ENCODE data around the gene TMSB10.
"Not testable (repeated sequence)": the region's sequence is repeated elsewhere in the genome, so short reads cannot be mapped to it uniquely, and the experiment has no call there.

Gene TMSB10

DNA sequence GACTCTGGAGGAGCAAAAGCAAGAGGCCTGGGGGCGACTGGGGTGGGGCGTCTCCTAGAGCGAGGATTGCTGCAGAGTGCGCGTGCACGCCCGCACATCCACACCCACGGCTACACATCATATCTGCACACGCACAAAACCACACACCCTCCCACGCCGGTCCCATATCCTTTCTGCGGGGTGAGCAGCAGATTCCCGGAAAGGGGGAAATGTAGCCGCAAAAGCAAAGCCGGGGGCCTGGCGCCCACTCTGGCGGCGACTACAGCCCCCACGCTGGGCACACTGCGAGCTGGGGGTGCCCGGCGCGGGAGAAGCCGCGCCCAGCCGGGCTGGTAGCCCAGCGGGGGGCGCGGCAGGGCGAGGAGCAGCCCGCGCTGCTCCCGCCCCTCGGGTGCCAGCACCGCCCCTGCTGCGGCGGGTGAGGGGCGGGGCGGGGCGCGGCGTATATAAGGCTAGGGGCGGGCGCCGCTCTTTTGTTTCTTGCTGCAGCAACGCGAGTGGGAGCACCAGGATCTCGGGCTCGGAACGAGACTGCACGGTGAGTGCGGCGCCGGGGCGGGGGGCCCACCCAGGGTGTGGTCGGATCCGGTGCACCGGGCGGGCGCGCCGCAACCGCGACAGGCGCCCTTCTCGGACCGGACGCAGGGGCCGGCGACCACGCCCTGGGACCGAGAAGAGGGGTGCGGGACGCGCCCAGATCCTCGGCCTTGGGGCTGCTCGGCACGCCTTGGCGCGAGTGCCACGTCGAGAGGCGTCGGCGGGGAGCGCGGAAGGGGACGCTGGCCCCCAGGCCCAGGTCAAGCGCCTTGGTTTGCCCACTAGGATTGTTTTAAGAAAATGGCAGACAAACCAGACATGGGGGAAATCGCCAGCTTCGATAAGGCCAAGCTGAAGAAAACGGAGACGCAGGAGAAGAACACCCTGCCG lies at the start of gene TMSB10:
Gene TMSB10 (plus strand): TSS at position 476 of the 927 bp plus-strand sequence.
- DNase-seq, result peak; percentile 72 to 86 (median 81)

GRCh38 chr2:84855731-84856130 lies 49.7 kb upstream of the TMSB10 start:
- no peak for DNase-seq

GRCh38 chr2:84856787-84857186 lies 48.7 kb upstream of the TMSB10 start:
- no peak for DNase-seq

DNA sequence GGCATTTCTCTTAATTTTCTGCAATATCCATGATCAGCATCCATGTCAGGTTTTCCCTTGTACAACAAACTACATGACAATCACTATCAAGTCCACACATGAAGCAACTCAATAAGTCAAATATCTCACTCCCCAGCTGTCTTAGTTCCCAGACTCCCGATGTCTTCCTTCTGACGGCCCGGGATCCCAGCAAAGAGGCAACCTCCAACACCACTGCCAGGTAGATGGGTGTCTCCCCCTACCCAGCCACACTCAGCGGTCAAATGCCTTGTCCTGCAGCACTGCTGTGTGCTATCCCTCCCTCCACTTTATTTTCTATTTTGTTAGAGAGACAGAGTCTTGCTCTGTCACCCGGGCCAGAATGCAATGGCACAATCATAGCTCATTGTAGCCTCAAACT lies 47.9 kb upstream of the TMSB10 start:
- DNase-seq, result no peak

GRCh38 chr2:84858123-84858522 lies 47.3 kb upstream of the TMSB10 start:
- no peak for DNase-seq

GRCh38 chr2:84858937-84859336 lies 46.5 kb upstream of the TMSB10 start:
- no peak for DNase-seq

GRCh38 chr2:84861539-84861938 lies 43.9 kb upstream of the TMSB10 start:
- no peak for DNase-seq

DNA sequence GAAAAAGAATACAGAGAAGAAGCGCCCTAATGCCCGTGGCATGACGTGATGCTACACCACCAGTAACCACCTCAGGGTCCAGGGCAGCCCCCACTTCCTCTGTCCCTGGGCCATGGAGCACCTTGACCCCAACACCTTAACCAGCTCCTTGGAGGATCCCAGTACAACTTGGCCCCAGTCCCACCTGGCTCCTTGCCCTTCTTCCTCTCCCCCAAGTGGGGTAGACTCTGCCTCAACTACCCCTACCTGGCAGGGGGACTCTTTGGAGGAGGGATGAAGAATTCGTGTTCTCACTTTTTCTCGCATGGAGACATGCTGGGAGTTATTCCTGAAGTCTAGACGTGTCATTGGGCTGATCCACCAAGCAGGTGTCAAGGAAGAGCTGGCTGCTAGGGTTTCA lies 43.5 kb upstream of the TMSB10 start:
- no peak for DNase-seq

DNA sequence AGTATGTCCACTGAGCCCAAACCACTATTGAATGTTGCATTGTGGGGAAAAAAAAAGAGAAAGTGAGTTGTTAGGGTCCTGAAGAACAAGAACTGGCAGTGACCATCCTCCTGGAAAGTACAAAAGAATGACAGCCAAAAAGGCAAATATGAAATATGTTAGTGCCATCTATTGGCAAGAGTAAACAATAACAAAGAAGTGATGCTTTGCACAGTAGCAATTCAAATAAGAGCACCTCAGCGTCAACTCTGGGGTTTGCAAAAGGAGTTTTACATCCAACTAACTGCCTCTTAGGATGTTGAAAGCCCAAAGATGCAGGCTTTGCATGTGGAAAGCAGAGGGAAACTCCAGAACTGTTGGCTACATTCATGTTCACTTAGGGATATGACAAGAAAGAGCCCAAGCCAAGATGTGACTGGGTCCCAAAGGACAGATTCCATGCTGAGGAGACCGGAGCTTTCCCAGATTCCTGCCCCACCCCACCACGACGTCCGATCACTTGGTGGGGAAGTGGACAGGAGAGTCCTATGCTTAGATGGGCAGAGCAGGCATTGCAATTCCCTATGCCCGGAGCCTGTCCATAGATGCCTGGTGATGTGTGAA lies 40.2 kb upstream of the TMSB10 start:
- no peak for DNase-seq

- DNase-seq, result no peak
Measured at GRCh38 chr2:84866122-84866521, 39.3 kb upstream of the TMSB10 start.

DNA sequence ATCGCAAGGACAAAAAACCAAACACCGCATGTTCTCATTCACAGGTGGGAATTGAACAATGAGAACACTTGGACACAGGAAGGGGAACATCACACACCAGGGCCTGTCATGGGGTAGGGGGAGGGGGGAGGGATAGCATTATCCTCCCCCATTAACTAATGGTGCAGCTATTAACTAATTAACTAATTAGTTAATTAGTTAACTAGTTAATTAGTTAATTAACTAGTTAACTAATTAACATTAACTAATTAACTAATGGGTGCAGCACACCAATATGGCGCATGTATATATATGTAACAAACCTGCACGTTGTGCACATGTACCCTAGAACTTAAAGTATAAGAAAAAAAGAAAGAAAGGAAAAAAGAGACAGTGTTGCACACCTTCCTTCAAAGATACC lies 37.1 kb upstream of the TMSB10 start:
- not testable (repeated sequence) for DNase-seq

DNA sequence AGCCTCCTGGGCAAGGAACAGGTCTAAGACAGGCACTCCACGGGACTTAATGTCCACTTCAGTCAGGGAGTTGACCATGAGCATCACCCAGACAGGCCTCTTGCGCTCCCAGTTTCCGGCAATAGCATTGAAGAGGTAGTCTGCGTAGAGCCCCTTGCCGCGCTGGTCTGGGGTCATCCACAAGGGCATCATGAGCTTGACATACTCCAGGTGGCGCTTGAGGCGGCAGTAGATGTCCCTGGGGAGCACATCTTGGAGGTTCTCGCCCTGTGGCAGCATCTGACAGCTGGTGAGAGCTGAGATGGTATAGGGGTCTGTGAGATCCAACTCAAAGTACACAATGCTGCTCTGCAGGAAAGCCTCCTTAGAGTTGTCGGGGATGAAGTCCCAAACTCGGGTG lies 35.1 kb upstream of the TMSB10 start:
- DNase-seq, result no peak

GRCh38 chr2:84872691-84873090 lies 32.8 kb upstream of the TMSB10 start:
- DNase-seq, result not testable (repeated sequence)

GRCh38 chr2:84873350-84873749 lies 32.1 kb upstream of the TMSB10 start:
- DNase-seq, result no peak

DNA sequence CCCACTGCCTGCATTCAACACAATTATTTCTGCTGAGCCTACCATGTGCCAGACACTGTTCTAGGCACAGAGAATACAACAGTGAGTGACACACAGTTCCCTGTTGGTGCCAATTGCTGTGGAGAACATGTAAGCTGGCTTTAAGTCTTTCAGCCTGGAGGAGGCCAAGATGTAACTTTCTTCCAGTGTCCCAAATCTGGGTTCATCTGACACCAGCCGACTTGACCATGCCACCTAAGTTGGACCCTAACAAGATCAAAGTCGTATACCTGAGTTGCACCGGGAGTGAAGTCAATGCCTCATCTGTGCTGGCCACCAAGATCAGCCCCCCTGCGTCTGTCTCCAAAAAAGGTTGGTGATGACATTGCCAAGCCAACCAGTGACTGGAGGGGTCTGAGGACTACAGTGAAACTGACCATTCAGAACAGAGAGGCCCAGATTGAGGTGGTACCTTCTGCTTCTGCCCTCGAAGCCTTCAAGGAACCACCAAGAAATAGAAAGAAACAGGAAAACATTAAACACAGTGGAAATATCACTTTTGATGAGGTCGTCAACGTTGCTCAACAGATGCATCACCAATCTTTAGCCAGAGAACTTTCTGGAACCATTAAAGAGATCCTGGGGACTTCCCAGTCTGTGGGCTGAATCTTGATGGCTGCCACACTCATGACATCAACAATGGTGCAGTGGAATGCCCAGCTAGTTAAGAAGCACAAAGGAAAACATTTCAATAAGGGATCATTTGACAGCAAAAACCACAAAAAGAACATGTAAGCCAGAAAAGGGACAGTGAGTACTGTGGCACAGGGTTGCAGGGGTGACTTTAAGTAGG lies 30.9 kb upstream of the TMSB10 start:
- no peak for DNase-seq

- DNase-seq, result no peak
Measured at GRCh38 chr2:84875213-84875560, 30.3 kb upstream of the TMSB10 start.

- not testable (repeated sequence) for DNase-seq
Measured at GRCh38 chr2:84875619-84876018, 29.8 kb upstream of the TMSB10 start.

DNA sequence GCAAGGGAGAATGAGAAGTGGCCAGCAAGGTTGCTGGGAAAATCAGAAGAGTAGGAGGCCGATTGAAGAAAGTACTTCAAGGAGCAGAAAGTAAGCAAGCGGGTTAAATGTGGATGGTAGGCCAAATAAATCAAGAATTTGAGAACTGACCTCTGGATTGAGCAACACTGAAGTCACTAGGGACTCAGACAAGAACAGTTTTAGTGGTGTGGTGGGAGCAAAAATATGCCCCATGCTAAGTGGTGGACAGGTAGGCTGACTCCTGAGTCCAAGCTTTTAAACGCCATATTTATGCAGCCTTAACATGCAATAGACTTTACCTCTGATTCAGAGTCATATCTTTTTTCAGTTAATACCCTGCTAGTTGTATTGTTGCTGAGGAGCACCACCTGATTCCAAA lies 29.1 kb upstream of the TMSB10 start:
- DNase-seq, result no peak

DNA sequence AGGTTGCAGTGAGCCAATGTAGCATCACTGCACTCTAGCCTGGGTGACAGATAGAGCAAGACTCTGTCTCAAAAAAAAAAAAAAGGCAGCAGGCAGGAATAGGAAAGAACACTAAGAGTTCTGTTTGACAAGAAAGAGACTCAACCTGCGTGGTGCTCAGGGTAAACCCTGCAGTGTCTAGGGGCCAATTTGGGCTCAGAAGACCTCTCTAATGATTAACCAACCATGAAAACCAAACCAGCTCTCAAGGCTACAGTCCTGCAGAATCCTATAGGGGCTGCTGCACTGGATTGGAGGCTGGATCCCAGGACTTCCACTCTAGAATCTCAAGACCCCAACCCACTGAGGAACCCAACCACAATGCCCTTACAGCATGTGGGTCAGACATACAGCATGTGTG lies 27.0 kb upstream of the TMSB10 start:
- DNase-seq, result no peak

DNA sequence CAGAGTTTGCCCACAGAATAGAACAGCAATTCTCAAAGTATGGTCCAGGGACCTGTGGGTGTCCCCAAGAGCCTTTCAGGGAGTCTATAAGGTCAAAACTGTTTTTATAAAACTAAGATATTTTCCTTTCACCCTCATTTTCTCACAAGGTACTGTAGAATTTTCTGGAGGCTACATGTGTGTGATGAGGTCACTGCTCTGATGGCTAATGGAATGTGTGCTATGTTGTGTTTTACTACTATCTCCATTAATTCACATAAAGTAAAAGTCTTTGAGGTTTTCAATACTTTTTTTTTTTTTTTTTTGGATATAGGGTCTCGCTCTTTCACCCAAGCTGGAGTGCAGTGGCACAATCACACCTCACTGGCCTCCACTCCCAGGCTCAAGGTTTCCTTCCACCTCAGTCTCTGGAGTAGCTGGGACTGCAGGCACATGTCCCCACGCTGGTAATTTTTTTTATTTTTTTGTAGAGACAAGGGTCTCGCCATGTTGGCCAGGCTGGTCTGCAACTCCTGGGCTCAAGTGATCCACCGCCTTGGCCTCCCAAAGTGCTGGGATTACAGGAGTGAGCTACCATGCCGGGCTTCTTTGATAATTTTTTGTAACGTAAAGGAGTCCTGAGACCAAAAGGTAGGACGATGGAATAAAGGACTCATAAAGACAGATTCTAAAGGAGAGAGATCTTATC lies 26.4 kb upstream of the TMSB10 start:
- no peak for DNase-seq

GRCh38 chr2:84879584-84880394 lies 25.7 kb upstream of the TMSB10 start:
- no peak for DNase-seq

GRCh38 chr2:84880395-84880644 lies 25.1 kb upstream of the TMSB10 start:
- no peak for DNase-seq

Measured in activated CD4-positive, CD25-positive, alpha-beta regulatory T cell (primary cell).